ENCODE data around the gene NCKIPSD.

NCKIPSD gene

DNA sequence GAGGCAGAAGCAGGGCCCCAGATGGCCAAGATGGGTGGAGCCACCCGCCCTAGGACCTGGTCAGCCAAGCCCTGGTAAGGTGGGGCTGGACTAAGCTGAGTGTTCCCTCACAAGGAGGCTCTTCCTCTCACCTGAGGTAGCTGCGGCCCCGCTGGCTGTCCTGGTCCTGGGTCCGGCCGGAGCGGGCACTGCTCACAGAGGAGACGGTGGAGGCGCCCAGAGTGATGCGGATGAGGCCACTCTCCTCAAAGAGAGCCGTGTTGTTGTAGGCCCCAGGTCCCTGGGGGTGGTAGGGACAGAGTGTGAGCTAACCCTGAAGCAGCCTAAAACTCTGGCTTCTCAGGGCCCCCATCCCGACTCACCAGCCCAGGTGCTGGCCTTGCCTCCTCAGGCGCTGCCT lies 43.1 kb downstream of the NCKIPSD start:
- DNase-seq, result no peak

DNA sequence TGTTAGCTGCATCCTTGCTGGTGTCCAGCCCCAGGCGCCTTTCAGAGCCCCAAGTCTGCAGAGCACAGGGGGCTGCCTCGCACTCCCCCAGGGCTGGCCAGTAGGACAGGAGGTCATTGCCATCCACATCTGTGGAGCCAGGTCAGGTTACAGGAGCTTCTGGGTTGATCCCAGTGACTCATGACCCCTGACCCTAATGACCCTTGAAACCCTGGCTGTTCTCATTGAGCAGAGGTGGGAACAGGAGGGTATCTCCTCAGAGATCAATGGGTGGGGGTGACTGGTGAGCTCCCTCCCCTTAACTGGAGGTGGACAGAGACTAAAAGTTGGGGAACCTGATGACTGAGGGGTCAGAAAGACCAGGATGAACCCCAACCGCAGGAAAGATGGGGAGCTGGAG lies 44.3 kb downstream of the NCKIPSD start:
- no peak for DNase-seq

- no peak for DNase-seq
These were observed 45.6 kb downstream of the NCKIPSD start for GRCh38 chr3:48639944-48640606.

- DNase-seq, result no peak
These were observed 48.4 kb downstream of the NCKIPSD start for GRCh38 chr3:48637305-48637704.

DNA sequence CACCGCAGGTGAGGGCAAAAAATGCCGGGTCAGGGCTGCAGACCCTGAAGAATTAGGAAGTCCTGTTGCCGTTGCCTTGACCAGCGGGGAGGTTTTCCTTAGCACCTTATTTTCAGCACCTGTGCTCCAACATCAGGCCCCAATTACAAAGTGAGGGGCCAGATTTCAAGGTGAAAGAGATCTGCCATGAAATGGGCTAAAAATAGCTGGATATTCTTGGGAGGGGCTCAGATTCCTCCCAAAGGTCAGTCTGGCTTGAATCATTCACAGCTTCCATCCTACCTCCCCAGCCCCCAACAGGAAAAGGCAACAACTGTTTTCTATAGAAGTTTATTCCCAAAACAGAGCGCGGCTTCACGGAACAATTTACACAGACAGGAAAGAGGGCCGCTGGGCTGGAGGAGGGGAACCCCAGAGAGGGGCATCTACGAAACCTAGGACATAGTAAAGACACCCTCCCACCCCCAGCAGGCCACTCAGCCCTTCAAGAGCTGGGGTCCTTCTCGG lies 49.5 kb downstream of the NCKIPSD start:
- DNase-seq, result no peak

- peak; percentile 96 for DNase-seq
These were observed 50.3 kb downstream of the NCKIPSD start, which contains the start of gene SLC26A6 for GRCh38 chr3:48635222-48636021. Gene SLC26A6 (minus strand): TSS chr3:48635461. CDS start chr3:48635393, 68 bp downstream.

DNA sequence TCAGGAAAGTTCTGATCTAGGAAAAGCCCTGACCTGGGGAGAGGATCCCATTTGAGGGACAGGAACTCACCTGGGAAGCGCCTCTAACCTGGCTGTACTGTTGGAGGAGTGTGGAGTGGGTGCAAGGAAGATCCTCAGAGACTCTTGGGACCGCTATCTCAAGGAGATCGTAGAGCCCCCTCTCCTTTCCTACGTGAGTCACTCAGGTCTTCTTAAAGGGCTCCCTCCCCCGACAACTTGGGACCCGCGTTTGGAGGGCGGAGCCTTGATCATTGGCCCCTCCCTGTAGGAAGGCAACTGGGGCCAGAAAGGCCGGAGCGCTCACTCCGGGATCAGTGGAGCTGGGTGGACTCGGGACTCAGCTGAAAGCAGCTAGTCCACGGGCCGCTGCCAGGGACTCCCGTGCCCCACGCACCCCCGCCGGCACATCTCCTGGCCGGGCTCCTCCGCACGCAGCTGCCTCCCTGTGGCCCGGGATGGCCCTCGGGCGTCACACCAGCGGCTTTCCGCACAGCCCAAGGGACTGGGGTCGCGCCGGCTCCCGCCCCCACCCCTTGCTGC lies 51.0 kb downstream of the NCKIPSD start:
- DNase-seq, result peak; percentile 53

- no peak for DNase-seq
These were observed 52.0 kb downstream of the NCKIPSD start for GRCh38 chr3:48633743-48634142.

GRCh38 chr3:48633256-48633655 lies 52.5 kb downstream of the NCKIPSD start:
- DNase-seq, result no peak

DNA sequence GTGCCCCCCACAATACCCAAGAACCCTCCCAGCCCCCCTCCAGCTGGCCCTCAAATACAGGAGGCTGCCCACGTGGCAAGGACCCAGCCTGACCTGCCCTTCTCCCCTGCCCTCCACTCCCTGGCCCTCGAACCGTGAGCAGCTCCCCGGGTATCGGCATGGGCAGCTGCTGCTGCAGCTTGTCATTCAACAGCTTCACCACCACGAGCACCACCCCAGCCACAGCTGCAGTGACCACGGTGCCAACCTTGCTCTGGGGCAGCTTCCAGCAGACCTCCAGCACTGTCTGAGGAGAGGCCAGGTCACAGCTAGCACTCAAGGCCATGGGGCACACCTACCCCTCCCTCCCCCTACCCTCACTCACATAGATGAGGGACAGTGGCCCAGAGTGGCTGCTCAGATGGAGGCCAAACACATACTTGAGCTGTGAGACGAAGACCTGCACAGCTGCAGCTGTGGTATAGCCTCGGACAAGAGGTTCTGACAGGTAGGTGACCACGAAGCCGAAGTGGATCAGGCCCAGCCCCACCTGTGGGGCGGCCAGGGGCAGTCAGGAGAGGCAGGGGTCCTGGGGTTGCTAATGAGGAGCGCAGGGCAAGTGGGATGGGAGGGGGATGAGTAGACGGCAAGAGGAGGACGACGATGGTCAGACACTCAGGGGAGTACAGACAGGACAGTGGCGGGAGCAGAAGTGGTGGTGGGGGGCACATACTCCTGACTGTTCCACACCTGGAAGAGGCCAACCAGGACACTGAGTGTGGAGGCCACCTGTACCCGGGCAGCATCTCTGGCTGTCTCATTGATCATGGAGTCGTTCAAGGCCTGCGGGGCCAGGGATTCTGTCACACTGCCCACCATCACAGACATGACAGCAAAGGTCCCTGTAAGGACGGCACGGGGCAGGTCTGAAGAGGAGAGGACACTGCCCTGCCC lies 53.9 kb downstream of the NCKIPSD start:
- DNase-seq, result no peak

DNA sequence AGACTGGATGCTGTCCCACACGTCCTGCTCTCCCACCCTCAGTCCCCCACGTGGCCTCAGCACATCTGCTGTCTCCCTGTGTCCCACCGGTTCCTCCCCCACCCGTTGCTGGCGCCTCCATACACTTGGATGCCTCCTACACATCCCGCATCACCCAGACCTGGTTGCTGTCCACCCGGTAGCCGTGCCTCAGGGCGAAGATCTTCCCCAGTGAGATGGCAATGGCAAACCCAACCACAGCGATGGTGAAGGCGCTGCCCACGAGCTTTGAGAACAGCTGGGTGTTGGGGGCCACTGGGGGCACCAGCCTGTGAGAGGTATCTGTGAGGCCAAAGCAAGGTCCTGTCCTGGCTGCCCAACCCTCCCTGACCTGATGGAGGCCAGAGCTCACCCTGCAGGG lies 54.9 kb downstream of the NCKIPSD start:
- no peak for DNase-seq

- no peak for DNase-seq
These were observed 55.3 kb downstream of the NCKIPSD start for GRCh38 chr3:48630407-48630806.

GRCh38 chr3:48629894-48630293 lies 55.8 kb downstream of the NCKIPSD start:
- no peak for DNase-seq

DNA sequence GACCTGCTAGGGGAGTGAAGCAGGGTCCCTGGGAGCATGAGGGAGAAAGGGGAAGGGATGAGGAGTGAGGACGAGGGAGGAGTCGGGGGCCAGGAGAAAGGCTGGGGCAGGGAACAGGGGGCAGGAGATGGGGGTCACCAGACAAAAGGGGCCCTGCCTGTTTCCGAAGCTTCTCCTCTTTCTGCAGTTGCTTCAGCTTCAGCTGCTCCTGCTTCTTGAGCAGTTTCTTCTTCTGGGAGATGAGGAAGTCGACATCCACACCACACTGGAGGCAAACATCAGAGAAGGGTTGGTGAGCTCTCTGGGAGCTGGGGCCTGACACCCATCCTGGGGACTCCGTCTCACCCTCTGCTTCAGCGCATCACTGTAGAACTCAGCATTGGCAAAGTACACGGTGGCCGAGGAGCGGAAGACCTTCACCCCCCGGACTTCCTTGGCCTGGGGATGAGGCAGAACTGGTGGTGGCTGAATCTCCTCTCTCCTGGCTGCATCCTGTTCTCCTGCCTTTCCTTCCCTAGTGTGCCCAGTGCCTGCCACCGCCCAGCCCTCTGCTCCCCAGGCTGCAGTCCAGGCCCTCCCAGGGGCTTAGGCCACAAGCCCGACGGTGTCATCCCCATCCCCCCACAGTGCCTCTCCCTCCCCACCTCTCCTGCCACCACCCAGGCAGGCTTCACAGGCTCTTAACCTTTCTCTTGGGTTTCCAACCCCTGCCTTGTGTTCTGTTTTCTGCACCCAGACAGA lies 57.3 kb downstream of the NCKIPSD start:
- DNase-seq, result no peak

- DNase-seq, result no peak
These were observed 60.1 kb downstream of the NCKIPSD start for GRCh38 chr3:48625600-48625999.

- DNase-seq, result no peak
These were observed 60.9 kb downstream of the NCKIPSD start for GRCh38 chr3:48624767-48625166.

DNA sequence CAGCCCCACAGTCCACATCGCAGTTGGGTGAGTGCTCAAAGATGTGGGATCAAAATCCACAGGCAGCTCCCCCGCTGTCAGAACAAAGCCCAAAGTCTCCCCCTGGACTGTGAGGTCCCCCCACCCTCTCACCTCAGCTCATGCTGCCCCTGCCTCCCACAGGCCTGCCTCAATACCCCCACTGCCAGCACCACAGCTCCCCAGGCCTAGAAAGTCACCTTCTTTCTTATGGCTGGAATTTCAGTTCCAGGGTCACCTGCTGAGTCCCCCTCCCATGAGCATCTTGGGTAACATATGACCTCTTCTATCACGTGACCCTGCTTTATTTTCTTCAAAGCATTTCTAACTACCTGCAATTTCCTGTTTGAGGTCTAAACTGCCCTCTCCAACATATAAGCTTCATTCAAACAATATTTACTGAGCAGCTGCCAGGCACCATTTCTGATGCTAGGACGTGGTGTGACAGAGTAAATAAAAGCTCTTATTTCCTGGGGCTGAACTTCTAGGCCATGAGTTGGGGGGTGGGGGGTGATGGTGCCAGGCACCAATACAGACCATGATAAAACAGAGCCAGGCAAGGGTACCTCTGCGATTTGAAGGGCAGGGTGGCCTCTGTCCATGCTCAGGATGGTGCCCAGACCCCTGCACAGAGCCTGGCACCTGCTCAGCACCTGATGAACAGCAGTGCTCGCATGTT lies 61.7 kb downstream of the NCKIPSD start:
- DNase-seq, result no peak
